Central memory CD4-positive, alpha-beta T cell (primary cell): ENCODE measurements around the gene MEIG1.
"Not testable (repeated sequence)": the region's sequence is repeated elsewhere in the genome, so short reads cannot be mapped to it uniquely, and the experiment has no call there.

ENCODE experiments used
- DNase-seq: peaks from one replicate; pipeline ENCODE4 v3.0.0; 2022
- total RNA-seq, 3 experiments: gene quantifications; one replicate each; lab custom pipeline; 2026; lab: John Stamatoyannopoulos, UW

Gene MEIG1, protein sequence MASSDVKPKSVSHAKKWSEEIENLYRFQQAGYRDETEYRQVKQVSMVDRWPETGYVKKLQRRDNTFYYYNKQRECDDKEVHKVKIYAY
- total RNA-seq = 0 to 0.39 (median 0.22) reads per million in 3 experiments

DNA sequence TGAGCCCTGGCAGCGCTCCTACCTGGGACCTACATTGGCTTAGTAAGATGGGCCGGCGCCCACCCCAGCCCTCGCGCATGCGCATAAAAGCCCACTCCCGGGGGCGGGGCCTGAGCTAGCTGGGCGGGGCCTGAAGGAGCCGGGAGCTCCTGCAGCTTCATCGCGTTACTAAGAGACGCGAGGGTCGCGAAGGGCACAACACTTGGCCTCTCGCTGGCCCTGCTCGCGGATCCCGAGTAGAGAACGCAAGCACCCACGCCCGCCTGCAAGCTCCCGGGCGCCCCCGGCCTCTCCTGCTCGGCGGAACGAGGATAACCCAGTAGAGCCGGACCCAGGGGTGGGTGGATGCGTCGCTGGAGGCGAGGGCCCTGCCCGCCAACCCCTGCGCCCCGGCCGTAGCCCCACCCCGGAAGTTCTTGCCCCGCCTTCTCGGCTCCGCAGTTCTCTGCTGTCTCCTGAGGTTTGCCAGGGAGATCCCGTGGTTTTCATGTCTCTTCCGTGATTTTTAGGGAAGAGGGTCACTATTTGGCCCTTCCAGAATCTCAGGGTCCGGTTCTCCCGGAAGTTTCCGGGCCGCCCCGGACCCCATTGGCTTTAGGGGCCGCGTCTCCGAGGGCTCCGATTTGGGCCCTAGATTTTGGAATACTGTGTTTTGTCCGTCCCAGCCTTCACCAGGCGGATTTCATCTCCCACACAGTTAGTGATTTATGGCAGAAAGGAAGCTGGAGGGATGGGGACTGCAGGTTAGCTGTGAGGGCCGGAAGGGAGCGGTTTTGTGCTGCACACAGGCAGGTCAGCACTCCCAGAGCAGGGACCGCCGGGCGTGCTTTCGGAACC lies at the start of gene MEIG1:
TSS of gene MEIG1 (plus strand) at position 168 of the 837 bp plus-strand sequence. CDS start 7,081 bp downstream, outside the sequence.
- DNase-seq = peak; percentile 84

DNA sequence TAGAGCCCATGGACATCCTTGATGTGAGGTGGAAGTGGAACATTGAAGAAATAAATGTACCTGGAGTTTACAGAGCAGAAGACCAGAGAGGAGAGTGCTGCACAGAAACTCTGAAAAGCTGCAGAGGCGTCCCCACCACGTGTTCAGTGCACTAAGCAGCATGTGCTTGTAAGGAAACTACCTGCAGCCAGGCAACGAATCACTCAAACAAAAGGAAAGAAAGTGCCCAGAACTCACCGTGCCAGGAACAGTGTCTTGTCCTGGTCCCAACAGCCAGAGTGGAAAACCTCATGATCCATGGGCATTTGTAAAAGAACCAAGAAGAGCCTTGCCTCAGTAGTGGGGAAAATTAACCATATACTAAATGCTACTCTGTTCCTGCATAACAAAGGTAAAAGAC lies 48.2 kb upstream of the MEIG1 start:
- DNase-seq = no peak

DNA sequence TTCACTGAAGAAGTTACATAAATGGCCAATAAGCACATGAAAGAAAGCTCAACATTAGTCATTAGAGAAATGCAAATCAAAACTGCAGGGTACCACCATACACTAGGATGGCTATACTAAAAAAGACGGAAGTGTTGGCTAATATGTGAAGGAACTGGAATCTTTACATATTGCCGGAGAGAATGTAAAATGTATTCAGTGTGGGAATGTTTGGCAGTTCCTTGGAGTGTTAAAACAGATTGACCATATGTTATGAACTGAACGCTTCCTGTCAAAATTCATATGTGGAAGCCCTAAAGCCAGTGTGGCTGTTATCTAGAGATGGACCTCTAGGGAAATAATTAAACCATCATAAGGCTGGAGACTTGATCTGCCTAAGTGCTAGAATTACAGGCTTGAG lies 47.4 kb upstream of the MEIG1 start:
- DNase-seq = no peak

DNA sequence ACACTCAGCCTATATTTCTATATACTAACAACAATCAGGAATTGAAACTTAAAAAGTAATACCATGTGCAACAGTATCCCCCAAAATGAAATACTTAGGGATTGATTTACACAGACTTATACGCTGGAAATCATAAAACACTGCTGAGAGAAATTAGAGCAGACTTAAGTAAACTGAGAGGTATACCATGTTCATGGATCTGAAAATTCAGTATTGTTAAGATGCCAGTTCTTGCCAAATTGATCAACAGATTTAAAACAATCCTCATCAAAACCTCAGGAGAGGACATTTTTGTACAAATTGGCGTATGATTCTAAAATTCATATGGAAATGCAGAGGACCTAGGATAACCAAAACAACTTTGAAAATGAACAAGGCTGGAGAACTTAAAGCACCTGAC lies 42.6 kb upstream of the MEIG1 start:
- no peak for DNase-seq

DNA sequence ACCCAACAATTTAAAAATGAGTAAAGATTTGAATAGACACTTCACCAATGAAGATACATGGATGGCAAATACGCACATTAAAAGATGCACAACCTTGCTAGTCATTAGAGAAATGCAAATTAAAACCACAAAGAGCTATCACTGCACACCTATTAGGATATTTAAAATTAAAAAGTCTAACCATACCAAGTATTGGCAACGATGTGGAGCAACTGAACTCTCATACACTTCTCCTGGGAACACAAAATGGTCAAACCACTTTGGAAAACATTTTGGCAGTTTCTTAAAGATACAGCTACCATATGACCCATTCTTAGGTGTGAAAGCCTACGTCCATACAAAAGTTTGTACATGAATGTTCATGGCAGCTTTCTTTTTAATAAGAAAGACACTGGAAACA lies 41.4 kb upstream of the MEIG1 start:
- DNase-seq = no peak

DNA sequence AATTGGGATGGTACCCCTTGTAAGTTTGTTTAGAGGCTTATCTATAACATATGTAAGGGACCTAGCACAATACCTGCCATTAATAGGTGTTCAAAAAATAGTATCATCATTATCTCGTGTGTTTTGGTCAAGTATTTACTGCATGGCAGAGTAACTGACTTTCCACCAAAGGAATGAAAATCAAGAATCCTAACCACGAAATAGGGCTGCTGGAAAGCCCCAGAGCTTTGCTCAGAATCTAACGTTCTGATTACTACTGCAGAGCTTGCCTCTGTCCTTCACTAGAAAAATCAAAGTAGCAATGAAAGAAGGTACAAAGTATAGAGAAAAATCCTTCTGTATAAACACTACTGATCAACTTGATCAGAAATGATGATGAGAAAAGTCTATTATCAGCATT lies 40.2 kb upstream of the MEIG1 start:
- no peak for DNase-seq

DNA sequence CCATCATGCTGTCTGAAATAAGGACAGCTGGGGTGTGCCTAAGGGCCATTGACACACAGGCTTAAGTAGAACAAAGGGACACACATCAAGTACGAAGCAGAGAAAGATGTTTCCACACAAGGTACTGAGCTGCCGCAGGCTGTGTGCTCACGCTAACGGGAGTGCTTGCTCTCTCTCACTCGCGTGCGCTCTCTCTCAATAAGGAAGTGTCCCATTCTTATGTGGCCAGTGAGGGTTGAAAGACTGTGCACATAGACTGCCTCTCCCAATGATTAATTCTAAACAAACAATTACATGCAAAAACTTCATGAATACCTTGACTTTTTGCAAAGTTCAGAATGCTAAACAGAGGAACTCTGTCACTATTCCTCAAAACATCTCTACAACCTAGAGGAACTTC lies 35.2 kb upstream of the MEIG1 start:
- no peak for DNase-seq

DNA sequence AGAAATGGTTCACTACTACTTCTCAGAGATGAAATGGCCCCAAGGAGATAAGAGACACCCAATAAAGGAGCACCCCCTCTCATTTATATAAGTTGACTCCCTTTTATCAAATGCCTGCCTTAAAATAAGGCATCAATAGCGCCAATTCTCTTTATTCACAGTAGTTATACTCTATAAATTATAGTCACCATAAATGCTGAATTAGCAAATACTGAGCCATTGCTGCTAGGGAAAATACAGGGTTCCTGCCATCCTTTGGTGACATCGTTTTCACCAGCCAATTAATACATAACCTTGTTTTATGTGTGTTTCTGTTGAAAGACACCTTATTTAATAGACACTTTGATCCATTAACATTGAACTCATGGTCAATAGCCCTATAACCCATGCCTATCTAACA lies 33.9 kb upstream of the MEIG1 start:
- DNase-seq = no peak

DNA sequence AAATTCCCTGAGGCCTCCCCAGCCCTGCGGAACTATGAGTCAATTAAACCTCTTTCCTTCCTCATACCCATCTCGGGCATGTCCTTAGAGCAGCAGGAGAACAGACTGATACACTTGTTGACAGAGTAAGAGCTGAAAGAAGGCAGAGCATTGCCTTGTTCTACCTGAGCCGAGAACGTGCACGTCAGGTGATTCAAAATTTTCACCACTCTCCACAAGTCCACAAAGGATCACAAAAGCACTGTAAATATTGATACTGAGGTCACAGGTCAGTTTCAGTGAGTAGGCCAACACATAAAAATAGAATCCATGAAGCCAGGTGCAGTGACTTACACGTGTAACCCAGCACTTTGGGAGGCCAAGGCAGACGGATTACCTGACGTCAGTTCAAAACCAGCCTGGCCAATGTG lies 33.1 kb upstream of the MEIG1 start:
- no peak for DNase-seq

DNA sequence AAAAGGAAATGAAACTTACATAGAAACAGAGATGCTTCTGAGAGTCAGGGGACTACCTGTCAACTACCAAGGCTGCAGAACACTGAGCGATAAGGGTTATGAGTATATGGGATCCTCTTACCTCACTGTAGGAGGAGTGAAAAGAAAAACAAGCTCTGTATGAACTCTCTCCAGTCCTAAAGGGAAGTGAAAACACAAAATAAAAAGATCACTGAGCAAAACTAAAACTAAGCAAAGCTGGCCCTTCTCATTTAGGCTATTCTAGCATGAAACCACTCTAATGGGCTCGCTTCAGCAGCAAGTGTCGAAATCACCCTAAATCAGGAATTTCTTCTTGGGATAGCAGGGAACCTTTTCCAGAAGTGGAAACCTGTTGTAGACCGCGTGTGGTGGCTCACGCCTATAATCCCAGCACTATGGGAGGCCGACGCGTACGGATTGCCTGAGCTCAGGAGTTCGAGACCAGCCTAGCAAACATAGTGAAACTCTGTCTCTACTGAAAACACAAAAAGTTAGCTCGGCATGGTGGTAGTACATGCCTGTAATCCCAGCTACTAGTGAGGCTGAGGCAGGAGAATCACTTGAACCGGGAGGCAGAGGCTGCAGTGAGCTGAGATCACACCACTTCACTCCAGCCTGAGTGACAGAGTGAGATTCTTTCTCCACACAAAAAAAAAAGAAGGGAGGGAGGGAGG lies 32.3 kb upstream of the MEIG1 start:
- DNase-seq = no peak

DNA sequence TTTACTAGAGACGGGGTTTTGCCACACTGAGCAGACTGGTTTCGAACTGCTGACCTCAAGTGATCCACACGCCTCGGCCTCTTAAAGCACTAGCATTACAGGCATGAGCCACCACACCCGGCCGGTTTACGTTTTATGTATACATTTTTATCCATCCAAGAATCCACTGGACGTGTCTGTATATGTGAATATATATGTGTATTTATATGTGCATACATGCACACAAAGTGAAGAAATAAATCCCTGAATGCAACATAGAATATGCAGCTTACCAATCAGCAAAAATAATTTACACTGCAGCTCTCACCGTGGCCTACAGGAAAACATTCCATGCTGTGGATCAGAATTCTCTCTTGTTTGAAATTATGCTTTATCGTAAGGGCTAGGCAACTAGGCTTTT lies 28.6 kb upstream of the MEIG1 start:
- no peak for DNase-seq

DNA sequence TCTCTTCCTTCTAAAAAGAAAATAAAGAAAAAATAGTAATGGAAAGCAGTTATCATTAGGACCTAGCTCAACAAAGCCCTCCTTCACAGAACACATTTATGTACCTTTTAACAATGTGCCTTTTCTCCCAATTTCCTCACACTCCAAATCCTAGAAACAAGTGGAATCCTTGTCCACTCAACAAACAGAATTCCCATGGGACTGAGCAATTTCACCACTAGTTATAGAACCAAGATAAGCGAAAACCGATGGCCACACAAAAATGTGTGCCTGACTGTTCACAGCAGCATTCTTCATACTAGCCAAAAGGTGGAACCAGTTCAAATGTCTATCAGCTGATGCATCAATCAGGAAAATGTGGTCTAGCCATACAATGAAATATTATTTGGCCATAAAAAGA lies 22.6 kb upstream of the MEIG1 start:
- no peak for DNase-seq

DNA sequence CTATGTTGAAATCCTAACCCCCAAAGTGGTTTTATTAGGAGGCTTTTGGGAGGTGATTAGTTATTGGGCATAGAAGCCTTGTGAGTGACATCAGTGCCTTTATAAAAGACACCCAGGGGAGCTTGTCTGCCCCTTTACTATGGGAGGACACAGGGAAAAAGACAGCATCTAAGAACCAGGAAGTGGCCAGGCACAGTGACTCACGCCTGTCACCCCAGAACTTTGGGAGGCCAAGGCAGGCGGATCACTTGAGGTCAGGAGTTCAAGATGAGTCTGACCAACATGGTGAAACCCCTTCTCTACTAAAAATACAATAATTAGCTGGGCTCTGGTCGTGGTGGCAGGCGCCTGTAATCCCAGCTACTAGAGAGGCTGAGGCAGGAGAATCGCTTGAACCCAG lies 20.2 kb upstream of the MEIG1 start:
- DNase-seq = not testable (repeated sequence)

DNA sequence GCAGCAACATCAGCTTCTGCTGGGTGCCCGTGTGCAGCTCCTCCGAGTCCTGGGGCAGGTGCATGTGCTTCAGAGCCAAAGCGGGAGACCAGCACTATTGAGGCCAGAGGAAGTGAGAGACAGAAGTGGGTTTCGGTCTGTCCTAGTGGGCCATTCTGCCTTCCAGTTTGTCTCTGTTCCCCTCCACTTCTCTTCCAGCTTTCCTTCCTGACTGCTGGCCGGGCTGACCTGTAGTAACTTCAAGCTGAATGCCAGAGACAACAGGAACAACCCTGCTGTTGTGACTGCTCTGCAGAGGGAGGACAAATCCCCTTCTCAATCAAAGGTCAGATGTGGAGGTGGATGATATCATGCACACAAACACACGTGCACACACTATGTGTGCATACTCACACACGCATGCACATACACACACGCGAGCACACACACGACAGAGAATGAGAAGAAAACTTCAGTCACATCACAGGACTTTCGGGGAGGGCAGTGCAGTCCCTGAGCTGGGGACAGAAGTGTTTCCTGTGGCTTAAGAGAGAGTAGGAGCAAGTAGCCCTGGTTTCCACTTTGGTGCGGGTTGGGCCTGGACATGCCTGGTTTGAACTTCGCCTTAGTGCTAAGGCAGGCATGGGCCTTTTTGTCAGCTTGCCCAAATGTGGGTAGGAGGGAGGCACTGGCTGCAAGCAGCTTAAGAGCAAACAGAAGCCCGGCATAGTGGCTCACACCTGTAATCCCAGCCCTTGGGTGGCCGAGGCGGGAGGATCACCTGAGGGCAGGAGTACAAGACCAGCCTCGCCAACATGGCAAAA lies 16.8 kb upstream of the MEIG1 start:
- not testable (repeated sequence) for DNase-seq

DNA sequence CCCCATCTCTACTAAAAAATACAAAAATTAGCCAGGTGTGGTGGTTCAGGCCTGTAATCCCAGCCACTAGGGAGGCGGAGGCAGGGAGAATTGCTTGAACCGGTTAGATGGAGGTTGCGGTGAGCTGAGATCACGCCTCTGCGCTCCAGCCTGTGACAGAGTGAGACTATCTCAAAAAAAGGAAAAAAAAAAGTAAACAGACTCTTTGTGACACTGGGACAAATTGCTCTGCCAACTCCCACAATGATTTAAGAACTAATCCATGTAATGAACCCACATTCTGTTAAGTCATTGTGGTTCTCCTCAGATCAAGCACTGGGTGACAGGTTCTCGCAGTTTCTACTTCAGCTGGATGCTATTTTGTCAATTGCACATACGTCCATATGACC lies 16.2 kb upstream of the MEIG1 start:
- not testable (repeated sequence) for DNase-seq

DNA sequence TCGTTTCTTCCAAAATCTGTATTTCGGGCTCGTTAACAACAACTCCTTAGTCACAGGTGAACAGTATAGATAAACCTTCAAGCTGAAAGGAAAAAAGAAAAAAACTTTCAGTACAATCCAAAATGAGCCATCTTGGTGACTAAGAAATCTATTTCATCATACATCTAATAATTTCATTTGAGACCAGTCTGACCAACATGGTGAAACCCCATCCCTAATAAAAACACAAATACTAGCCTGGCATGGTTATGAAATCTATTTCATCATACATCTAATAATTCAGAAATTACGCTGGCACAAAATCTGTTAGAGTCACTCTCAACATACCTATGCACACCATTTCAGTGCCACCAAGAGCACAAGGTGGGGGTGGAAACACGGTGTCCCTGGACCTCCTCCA lies 14.1 kb upstream of the MEIG1 start:
- DNase-seq = no peak

DNA sequence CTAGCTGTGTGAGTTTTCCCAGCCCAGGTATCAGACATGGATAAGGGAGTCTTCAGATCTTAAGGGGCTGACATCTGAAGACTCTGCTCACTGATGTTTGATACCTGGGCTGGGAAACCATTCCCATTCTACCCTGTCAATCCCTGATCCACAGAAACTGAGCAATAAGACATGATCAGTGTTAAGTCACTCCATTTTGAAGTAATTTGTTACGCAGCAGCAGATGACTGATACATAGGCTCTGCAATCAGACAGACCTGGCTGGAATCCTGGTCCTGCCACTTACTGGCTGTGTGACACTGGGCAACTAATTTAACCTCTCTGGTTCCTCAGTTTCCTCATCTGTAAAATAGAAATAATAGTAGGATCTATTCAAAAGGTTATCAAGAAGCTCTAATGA lies 11.9 kb upstream of the MEIG1 start:
- DNase-seq = no peak

DNA sequence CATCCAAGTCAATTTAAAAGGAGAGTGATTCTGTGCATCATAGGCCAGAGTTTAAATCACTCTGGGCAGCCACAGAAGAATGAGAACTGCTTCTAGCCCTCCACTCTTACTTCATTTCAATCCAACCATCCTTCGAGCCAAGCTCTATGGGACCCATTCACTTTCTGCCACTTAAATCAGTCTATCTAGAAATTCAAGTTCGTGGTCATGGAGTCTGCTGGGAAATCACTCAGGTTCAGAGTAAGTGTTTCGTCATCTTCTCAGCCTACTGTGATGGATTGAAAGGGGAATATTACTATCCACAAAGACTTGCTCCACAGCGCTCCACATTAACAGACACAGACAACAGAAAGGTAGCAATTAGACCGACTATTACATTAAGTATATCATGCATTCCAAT lies 9.9 kb upstream of the MEIG1 start:
- DNase-seq = no peak

DNA sequence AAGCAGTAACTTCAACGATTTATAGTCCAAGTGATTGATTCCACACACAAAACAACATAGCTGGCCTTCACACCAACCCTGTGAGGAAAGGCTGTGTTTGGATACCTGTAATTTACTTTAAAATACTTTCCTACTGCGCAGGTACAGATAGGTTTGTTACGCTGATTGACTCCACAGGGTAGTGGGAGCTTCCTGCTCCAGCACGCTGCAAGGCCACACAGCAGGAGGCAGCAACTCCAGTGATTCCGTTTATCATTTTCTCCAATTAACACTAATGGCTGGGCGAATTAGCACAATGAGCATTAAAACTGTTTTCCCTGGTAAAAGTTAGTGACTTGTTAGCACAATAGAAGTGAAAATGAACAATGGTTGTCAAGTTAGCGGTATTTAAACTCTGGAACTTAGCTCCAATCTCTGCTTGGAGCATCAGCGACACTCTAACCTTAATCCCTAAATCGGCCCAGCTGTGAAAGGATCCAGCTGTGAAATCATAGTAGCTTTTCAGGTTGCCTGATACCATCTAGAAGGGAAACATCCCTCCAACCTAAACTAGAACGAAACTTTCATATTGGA lies 6.3 kb upstream of the MEIG1 start:
- peak; percentile 11 for DNase-seq

DNA sequence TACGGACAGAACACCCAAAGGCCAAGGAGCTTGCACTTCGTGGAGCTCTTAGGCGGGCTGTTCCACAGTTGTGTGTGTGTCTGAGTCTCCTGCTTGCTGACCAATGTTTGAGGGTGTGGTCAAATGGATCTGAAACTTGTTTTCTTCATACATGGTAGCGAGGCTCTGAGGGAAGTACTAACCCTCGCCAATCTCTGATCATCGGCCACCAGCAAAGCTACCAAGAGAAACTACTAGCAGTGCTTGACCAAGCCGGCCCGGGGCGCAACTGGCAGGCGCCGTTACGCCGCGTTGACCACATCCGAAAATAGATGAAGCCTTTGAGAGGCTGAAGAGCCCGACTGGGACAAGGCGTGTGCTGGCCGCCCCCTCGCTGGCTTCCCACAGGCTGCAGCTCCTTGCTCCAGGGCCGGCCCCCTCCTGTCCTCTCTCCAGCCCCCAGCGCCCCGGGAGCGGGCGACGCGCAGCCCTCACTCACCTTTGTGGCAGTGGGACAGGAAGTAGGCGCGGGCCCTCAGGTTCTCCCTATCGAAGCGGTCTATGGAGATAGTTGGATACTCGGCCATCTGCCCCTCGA lies 5.7 kb upstream of the MEIG1 start:
- no peak for DNase-seq

DNA sequence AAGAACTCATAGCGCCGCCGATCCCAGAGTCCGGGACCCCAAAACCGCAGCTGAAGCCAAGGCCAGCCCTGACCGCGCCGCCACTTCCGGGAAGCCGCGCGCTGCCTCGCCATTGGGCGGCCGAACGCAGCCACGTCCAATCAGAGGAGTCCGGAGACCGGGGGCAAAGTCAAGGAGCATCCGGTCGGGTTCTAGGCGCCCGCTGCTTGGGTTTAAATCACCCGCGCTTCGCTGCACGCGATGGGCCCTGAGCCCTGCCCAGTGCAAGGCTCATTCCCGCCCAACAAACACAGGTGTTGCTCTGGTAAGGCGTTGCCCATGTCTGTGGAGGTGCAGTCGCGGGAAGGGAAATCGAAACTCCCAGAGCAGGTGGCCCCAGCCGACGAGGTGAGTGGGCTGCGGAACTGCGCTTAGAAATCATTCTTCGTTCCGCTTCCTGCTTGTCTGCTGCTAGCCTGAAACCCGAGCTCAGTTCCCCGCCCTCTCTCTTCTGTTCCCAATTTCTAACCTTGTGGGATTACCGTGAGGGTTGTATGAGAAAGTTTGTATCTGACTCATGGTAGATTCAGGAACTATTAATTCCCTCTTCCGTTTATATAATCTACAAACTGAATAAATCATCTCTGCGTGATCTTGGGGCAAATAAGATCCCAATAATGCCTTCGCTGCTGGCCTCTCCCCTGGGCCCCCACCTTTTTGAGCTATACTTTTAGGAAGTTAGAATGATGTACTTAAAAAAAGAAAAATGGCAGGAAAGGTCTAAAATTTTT lies 5.0 kb upstream of the MEIG1 start, which contains the start of gene DCLRE1C:
TSS of gene DCLRE1C (minus strand) at position 96 of the 770 bp plus-strand sequence. CDS start at position 10, 86 bp downstream.
- peak; percentile 86 for DNase-seq

DNA sequence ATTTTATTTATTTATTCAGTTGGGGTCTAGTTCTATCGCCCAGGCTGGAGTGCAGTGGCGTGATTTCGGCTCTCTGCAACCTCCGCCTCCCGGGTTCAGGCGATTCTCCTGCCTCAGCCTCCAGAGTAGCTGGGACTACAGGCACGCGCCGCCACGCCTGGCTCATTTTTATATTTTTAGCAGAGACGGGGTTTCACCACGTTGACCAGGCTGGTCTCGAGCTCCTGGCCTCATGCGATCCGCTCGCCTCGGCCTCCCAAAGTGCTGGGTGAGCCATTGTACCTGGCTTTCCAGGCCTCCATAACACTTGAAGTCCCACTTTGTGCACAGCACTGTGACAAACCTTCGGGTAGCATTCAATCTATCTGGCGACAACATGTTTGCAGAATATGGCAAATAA lies 4.3 kb upstream of the MEIG1 start:
- DNase-seq = no peak
